GM15510 (cell line): ENCODE measurements around the gene OLFML1.

Experiments used
- POLR2A ChIP-seq: IDR thresholded peaks from 3 replicates; pipeline ENCODE4 v1.6.1; 2011; ENCODE audit warnings: borderline replicate concordance; ENCODE audit not compliant: insufficient read length; ENCODE audit errors: extremely low read depth

Gene OLFML1

DNA sequence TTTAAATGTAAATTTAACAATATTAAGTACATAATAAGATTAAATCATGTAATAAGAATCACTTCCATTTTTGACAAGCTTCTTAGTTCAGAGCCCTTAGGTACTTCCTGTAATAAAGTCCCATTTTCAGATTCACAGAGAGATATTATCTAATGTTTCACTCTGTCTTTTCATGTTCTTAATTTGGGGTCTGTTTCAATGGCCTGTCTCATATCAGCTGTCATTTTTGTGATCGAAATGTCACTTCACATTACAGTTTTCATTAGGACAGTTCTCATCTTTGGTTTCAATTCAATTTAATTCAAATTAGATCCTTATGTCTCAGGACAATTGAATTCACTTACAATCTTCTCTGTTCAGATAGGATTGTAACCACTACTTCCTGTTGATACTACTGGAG, 22.6 kb upstream of the OLFML1 start:
- no peak for TF ChIP-seq POLR2A

DNA sequence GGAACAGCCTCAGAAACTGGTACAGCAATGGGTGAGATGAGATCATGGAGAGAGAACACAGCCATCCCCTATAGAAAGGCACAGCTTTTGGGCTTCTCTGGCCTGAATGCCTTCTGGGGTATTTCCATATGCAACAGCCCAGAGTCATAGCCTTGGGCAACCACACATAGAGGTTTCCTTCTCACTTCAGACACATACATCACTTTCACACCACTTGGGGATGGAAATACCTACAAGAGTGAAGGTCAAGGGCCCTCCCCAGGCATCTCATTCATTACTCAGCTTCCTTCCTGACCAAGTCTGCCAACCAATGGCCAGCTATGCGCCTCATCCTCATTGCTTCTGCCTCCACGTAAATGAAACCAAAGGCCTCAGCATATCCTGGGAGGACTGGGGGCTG, 17.7 kb upstream of the OLFML1 start:
- TF ChIP-seq POLR2A = no peak

DNA sequence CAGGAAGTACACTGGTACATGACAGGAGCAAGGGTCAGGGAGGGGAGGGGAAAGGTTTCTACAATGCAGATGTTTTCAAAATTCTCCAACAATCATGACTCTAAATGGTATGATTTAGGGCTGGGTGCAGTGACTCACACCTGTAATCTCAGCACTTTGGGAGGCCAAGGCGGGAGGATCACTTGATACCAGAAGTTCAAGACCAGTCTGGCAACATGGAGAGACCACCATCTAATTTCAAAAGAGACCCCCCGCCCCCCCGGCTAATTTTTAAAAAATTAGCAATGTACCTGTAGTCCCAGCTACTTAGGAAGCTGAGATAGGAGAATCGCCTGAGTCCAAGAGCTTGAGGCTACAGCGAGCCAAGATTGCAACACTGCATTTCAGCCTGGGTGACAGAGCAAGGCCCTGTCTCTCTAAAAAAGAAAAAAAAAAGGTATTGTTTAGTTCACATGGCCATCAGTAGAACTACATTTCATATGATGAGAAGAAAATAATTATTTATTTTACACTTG, 15.9 kb upstream of the OLFML1 start:
- TF ChIP-seq POLR2A = no peak

DNA sequence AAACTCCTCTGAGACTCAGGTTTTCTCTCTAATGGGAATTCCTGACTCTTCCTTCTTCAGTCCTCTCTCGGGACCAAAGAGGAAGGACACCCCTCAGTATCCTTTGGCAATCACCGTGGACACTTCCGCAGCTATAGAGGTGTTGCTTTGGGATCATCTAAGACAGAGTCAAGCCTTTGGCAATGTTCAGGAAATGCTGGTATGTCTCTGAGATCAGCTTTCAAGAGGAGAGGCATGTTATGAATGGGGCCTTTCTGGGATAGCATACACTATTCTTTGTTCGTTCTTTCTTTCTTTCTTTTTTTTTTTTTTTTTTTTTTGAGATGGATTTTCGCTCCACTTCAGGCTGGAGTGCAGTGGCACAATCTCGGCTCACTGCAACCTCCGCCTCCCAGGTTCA, 14.2 kb upstream of the OLFML1 start:
- no peak for TF ChIP-seq POLR2A

DNA sequence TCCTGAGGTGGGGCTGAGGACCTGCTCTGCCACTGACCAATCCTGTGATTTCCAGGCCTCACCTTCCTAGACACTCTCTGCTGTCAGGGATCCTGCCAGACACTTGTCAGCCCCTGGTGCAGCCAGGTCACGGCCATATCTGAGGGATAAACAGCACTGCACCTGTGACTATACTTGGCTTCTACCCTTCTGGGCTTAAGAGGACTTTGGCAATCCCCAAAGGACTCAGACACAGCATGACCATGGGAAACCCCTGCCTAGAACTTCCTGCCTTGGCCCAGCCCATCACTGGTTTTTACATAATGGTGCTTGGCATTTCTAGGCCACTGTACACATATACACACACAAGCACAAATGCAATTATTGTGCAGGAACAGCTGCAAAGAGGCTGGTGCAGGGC, 11.6 kb upstream of the OLFML1 start:
- TF ChIP-seq POLR2A = no peak

DNA sequence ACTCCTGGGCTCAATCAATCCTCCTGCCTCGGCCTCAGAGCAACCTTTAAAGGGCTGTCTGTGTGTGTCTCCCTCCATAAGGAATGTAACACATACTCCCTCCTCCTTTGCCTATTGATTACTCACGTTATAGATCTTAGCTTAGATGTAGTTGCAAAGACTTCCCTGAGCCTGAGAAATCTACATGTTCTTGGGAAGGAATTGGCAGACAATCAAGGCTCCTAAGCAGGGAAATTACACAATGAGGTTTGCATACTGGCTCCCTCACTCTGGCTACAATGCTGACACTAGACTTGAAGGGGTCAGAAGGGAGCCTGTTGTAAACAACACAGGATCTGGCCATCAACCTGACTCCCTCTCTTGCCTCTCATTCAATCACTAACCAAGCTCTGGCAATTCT, 5.2 kb upstream of the OLFML1 start:
- no peak for TF ChIP-seq POLR2A

DNA sequence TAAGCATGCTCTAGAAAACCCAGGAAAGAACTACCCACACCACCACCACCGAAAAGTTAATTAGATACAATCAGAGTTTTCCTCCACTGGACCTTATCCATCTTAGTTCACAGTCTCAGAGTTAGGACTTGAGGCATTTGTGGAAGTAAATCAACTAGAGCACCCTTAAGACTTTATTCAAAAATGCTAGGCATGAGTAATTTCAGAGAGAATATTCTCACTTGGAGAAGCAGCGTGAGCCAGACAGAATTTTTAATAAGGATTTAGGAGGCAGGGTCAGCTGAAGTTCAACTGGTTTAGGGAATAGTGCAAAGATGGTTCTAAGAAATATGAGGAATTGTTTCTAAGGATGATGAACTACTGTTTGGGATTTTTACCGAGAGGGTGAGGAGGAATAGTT, 1.2 kb upstream of the OLFML1 start:
- no peak for TF ChIP-seq POLR2A

DNA sequence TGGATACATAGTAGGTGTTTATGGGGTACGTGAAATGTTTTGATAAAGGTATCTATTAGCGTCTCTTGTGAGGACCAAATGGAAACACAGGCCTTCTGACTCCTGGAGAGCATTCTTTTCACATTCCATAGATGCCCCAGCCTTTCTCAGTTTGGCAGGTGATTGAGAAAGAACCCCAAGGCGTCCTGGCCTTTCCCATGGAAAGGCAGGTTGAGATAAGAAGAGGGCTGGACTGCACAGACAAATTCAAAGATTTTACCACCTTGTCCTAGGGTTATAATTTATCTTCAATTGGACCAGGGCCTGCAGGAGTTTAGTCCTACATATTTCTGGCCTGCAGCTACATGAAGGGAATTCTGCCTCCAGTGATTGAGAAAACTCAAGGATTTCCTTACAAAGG, 661 bp upstream of the OLFML1 start:
- no peak for TF ChIP-seq POLR2A

DNA sequence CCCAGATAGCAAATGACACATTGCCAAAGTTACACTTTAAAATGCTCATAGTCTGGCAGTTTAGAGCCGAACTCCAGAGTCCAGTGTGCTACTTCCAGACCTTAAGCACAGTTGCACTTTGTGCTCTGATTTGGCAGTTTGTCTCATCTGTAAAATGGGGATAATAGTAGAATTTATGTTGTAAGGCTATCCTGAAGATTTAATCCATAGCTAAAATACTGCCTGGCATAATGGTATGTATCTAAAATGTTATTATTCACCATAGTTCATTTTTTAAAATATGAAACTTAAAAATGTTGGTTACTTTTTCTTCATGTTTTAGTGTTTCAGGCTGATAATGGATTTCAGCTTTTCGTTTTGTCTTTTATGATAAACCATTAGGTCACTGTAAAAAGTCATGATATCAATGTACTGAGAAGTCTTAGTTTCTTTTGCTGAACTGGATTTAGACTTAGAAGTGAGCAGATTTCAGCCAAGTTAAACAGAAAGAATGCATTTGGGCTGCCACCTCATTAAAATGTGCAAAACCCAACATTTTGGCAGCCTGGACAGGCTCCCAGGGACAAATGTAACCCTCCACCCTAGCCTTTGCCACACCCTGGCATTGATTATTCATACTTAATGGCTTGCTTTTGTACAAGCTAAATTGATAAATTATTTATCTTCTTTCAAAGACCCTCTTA, 933 bp downstream of the OLFML1 start:
- no peak for TF ChIP-seq POLR2A

DNA sequence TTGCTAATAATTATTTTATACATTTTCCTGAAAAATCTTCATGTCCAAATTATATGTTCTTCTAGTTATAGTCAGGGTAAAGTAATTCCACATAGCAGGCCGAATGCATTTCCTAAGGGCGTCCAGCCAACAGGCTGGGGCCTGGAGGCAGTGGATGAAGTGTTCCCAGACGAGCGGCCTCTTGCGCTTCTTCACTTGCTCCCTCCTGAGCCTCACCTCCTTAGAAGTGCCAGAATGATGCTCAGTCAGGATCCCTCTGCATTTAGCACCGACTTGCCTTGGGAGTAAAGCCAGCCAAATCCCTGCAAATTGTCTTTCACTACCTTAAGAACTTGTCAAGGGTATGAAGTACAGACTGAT, 1.5 kb downstream of the OLFML1 start:
- no peak for TF ChIP-seq POLR2A

DNA sequence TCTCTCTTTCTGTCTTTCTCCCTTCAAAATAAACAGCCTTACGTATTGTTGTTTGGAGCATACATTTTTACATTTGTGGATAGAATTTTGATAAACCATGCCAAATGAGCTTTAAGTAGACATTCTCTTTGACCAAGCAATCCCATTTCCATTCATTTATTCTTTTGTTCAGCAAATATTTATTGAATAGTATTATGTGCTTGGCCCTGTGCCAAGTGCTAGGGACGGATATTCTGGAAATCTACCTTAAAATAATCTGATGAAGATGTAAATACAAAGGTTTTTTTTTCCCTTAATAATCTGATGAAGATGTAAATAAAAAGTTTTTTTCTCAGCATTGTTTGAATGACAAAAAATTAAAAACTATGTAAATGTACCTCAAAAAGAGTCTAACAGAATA, 2.1 kb downstream of the OLFML1 start:
- no peak for TF ChIP-seq POLR2A

DNA sequence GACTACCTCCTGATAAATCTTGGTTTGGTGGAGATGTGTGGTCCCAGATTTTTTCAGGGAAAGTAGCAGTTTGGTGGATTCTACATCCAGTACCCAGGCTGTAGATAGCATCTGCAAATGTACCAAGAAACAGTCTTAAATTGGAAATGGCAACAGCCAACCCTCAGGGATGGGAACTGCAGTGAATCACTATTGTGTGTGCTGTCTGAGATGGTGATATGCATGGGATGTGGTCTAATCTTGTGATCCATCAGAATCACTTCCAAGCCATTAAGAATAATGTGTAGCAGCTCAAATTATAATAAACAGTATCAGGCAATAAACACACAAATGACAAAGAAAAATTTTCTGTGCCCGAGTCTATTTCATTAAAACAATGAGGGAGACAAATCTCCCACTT, 3.4 kb downstream of the OLFML1 start:
- no peak for TF ChIP-seq POLR2A

DNA sequence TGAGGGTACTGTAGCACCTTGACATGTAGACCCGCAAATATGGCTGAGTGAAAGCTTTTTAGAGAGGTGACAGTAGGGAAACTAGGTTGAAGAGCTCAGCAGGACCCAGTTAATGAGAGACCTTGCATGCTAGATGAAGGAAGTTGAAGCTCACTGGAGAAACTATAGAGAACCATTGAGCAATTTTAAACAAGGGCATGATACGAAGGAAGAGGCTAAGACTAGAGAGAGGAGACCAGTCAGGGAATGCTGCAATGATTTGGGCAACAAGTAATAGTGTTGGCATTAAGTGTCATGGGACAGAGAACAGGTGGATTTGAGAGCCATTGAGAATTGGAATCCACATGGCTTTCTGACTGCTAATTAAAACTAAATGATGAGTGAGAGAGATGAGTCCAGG, 4.1 kb downstream of the OLFML1 start:
- TF ChIP-seq POLR2A = no peak

DNA sequence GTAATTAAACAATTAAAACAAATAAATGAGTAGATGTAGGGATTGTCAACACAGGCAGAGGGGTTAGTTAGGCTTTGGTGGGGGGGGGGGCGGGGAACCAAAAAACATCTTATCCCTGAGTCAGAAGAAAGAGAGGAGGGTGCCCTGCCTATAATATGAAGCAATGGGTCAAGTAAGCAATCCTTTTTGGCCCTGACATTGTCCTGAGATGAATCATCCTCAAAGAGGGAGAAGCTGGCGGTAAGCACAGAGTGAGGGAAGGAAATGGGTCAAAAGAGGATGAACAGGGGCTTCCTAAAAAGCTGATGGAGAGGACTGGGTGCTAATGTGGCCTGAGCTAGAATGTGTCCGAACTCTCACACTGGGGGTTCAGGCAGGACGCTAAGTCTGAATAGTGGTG, 4.7 kb downstream of the OLFML1 start:
- no peak for TF ChIP-seq POLR2A

DNA sequence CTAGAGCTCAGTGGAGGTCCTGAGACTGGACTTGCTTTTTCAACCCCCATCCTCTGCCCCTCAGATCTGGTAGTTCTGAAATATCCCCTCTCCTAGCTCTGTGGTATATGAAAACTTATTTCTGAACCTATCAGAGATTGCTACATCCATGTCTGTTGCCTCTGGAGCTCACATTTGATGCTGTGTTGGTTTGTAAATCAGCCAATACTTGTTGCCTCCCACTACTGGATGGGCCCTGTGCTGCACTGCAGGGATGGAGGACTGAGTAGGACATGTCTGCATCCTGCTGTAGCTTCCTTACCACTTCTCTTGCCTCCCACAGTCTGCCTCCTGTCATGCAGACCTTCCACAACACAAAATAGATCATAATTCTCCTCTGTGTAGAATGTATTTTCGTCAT, 5.2 kb downstream of the OLFML1 start:
- TF ChIP-seq POLR2A = no peak

DNA sequence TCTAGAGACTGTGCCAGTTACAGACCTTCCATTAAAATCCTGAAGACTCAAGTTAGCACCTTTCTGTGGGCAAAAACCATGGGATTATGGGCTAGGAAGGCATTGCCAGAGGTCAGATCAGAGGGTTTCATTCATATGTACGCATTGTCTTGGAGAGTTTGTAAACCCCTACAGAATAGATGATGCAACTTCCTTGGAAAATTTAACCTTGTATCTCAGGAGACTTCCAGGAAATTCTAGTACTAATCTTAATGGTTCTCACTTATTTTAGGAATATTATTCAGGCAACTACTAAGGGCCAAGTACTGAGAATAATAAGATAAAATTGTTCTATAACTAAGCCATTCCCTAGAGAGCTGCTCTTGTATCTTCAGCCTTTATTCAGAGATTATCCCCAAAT, 6.9 kb downstream of the OLFML1 start:
- no peak for TF ChIP-seq POLR2A

DNA sequence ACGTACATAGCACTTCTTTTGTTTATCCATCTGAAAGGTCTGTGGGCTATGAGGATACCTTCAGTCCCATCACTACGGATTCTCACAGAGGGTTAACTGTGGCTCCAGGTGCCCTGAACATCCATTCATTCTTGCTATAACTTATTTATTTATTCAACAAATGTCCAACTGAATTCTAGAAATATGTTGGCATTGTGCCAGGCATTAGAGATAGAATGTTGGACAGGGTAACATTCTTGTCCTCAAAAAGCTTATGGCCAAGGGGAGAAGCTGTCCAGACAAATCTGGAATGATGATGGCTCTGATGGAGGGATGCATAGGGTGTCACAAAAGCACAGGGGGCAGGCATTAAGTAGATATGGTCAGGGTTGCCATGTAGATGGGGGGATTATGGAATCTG, 8.4 kb downstream of the OLFML1 start:
- no peak for TF ChIP-seq POLR2A
